Brain microvascular endothelial cell (primary cell): ENCODE data around the gene HTT.

Source experiments
- DNase-seq: peaks from one replicate; pipeline ENCODE4 v3.0.0-alpha.2; 2020
- H3K27ac ChIP-seq: fragments of 250-450 bp; sonication (Bioruptor Pico); 2 replicates; pipeline ENCODE4 v1.5.1; 2020; ENCODE audit warnings: mild to moderate bottlenecking, moderate library complexity
- H3K27me3 ChIP-seq: fragments of 250-450 bp; sonication (Bioruptor Pico); replicated peaks from 2 replicates; pipeline ENCODE4 v1.5.1; 2020; ENCODE audit warnings: mild to moderate bottlenecking
- H3K36me3 ChIP-seq: fragments of 250-450 bp; sonication (Bioruptor Pico); replicated peaks from 2 replicates; pipeline ENCODE4 v1.5.1; 2020; ENCODE audit warnings: mild to moderate bottlenecking
- H3K4me3 ChIP-seq: 2 replicates; pipeline ENCODE4 v1.5.1; 2011; ENCODE audit warnings: low read depth, mild to moderate bottlenecking, control low read depth, low read length, moderate library complexity
- CTCF ChIP-seq: IDR thresholded peaks from 2 replicates; pipeline ENCODE4 v1.5.1; 2011; ENCODE audit warnings: low read depth, mild to moderate bottlenecking, moderate library complexity, low read length, control low read depth, inconsistent platforms; ENCODE audit errors: missing control alignments
- in situ Hi-C: cut with HindIII; loops from 2 replicates; pipeline ENCODE4 v1.10.0; 2017; ENCODE audit warnings: low sequenced_read_pairs, low pct_ligation_motif_present

The HTT gene

GRCh38 chr4:3290889-3291321 is 216.4 kb downstream of the HTT start:
- in situ Hi-C loops, result no loop called here
- H3K36me3 ChIP-seq, result no peaks in the 10 kb centered on the region
- no peak for DNase-seq
- peaks cover 4% of the 10 kb centered on the region for H3K27me3 ChIP-seq
- no peak overlapping the region for H3K27ac ChIP-seq
- no peak overlapping the region for H3K4me3 ChIP-seq
- TF ChIP-seq CTCF, result no peak

- no peak for TF ChIP-seq CTCF
- no peak for DNase-seq
- H3K27ac ChIP-seq, result no peak overlapping the region
- peaks cover 4% of the 10 kb centered on the region for H3K27me3 ChIP-seq
- in situ Hi-C loops, result no loop called here
- H3K4me3 ChIP-seq, result peak overlapping the region; percentile 76
- no peaks in the 10 kb centered on the region for H3K36me3 ChIP-seq
Measured at GRCh38 chr4:3291411-3291968, 217.0 kb downstream of the HTT start.

GRCh38 chr4:3291969-3292570 is 217.6 kb downstream of the HTT start:
- no peaks in the 10 kb centered on the region for H3K27me3 ChIP-seq
- H3K27ac ChIP-seq, result peak overlapping the region; percentile 47
- no peaks in the 10 kb centered on the region for H3K36me3 ChIP-seq
- no peak for DNase-seq
- H3K4me3 ChIP-seq, result peak overlapping the region; percentile 76
- in situ Hi-C loops, result no loop called here
- no peak for TF ChIP-seq CTCF

- in situ Hi-C loops, result no loop called here
- no peaks in the 10 kb centered on the region for H3K36me3 ChIP-seq
- peak; percentile 91 for DNase-seq
- no peak for TF ChIP-seq CTCF
- H3K4me3 ChIP-seq, result peak within 1 kb of the TSS; percentile 76
- H3K27me3 ChIP-seq, result no peaks in the 10 kb centered on the region
- H3K27ac ChIP-seq, result peak within 1 kb of the TSS; percentile 48
Measured at GRCh38 chr4:3292571-3293400, 218.3 kb downstream of the HTT start, which contains the start of gene RGS12. Gene RGS12, plus strand, starts transcription at chr4:3293021. Its CDS starts 23,150 bp downstream, at chr4:3316171.
